ENCODE data around the gene STAC.

The STAC gene

DNA sequence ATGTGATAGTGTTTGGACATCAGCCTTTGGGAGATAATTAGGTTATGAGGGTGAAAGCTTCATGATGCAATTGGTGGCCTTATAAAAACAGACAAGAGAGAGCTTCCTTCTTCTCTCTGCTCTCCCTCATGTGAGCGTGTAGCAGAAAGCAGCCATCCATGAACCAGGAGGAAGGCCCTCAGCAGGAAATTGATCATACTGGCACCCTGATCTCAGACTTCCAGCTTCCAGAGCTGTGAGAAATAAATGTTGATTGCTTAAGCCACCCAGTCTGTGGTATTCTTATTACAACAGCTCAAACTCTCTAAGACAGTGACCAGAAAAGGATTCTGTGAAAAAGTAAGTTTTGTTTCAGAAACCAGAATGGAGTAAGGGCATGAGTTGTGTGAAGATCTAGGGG, 13.3 kb downstream of the STAC start:
- no peaks in the 10 kb centered on the region for H3K36me3 ChIP-seq (replicated peaks; ENCODE audit: insufficient read depth, low read length)
- H3K9me3 ChIP-seq (replicated peaks; ENCODE audit: insufficient read depth, low read length) = no peaks in the 10 kb centered on the region
- no peak overlapping the region for H3K9ac ChIP-seq (ENCODE audit: low read length)
- no peak overlapping the region for H3K27ac ChIP-seq (ENCODE audit: low read length)
- no peaks in the 10 kb centered on the region for H3K79me2 ChIP-seq (ENCODE audit: low read length)
- TF ChIP-seq, protein P1, sequence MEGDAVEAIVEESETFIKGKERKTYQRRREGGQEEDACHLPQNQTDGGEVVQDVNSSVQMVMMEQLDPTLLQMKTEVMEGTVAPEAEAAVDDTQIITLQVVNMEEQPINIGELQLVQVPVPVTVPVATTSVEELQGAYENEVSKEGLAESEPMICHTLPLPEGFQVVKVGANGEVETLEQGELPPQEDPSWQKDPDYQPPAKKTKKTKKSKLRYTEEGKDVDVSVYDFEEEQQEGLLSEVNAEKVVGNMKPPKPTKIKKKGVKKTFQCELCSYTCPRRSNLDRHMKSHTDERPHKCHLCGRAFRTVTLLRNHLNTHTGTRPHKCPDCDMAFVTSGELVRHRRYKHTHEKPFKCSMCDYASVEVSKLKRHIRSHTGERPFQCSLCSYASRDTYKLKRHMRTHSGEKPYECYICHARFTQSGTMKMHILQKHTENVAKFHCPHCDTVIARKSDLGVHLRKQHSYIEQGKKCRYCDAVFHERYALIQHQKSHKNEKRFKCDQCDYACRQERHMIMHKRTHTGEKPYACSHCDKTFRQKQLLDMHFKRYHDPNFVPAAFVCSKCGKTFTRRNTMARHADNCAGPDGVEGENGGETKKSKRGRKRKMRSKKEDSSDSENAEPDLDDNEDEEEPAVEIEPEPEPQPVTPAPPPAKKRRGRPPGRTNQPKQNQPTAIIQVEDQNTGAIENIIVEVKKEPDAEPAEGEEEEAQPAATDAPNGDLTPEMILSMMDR (IDR thresholded peaks at IDR 0.05; ENCODE audit: low read length) = no peak
- TF ChIP-seq EZH2phosphoT487 (IDR thresholded peaks at IDR 0.05; ENCODE audit: low read length) (no peak), EZH2 (optimal IDR thresholded peaks at IDR 0.05; ENCODE audit: low read depth, low read length) (no peak)
- no peaks in the 10 kb centered on the region for H4K20me1 ChIP-seq (ENCODE audit: insufficient read depth, low read length)
- 0 out of 2 replicates have a peak, but pooled peaks cover 4% of the 10 kb centered on the region for H3K4me1 ChIP-seq (ENCODE audit: low read length)
- no peak for DNase-seq
- H3F3A ChIP-seq (ENCODE audit: insufficient read depth, low read length) = no peaks in the 10 kb centered on the region
- no peaks in the 10 kb centered on the region for H3K9me2 ChIP-seq (replicated peaks; ENCODE audit: insufficient read depth, low read length)
- no peak overlapping the region for H3K4me2 ChIP-seq (ENCODE audit: low read depth, low read length)
- no peaks in the 10 kb centered on the region for H3K27me3 ChIP-seq (replicated peaks; ENCODE audit: insufficient read depth, low read length)
- H2AFZ ChIP-seq (ENCODE audit: low read length) = no peak overlapping the region
- H3K4me3 ChIP-seq (ENCODE audit: low read length) = no peak overlapping the region

DNA sequence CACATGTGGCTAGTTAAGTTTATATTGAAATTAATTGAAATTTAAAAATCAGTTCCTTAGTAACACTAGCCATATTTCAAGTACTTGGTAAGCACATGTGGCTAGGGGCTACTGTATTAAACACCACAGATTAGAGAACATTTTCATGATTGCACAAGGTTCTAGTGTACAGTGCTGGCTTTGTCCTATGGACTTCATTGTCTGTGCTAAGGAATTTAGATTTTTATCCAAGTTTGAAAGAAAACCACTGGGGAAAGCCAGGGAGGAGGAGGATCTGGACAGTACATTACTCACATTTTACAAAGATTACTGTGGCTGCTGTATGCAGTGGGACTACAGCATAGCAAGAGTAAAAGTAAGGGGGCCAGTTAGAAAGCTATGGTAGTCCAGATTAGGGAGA, 13.9 kb downstream of the STAC start:
- Histone ChIP-seq H3K27ac (ENCODE audit: low read length) (no peak overlapping the region), H3K27me3 (replicated peaks; ENCODE audit: insufficient read depth, low read length) (no peaks in the 10 kb centered on the region)
- TF ChIP-seq EZH2phosphoT487 (IDR thresholded peaks at IDR 0.05; ENCODE audit: low read length) (no peak), EZH2 (optimal IDR thresholded peaks at IDR 0.05; ENCODE audit: low read depth, low read length) (no peak)
- TF ChIP-seq, protein P1 (IDR thresholded peaks at IDR 0.05; ENCODE audit: low read length) = no peak

DNA sequence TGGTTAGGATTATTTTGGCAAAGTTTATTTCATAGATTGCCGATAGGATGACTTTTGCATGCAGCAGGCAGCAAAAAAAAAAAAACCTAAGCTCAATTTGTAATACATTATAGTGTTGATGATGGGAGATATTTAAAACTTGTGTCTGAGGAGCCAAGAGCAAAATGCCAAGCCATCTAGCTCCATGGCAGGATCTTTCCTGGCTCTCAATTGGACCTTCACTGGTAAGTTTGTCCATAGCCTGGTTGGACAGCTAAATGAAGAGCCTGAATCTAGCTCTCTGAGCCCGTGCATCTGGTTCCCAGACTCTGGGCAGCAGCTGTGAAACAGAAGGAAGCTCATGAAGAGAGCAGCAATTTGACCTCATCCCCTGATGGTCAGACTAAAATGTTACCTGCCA, 17.5 kb downstream of the STAC start:
- Histone ChIP-seq H3K9ac (ENCODE audit: low read length) (no peak overlapping the region), H3F3A (ENCODE audit: insufficient read depth, low read length) (peaks cover 12% of the 10 kb centered on the region), H2AFZ (ENCODE audit: low read length) (no peak overlapping the region), H3K27ac (ENCODE audit: low read length) (no peak overlapping the region), H3K79me2 (ENCODE audit: low read length) (no peaks in the 10 kb centered on the region), H3K9me2 (replicated peaks; ENCODE audit: insufficient read depth, low read length) (no peaks in the 10 kb centered on the region), H3K27me3 (replicated peaks; ENCODE audit: insufficient read depth, low read length) (no peaks in the 10 kb centered on the region), H3K36me3 (replicated peaks; ENCODE audit: insufficient read depth, low read length) (no peaks in the 10 kb centered on the region), H4K20me1 (ENCODE audit: insufficient read depth, low read length) (no peaks in the 10 kb centered on the region), H3K4me2 (ENCODE audit: low read depth, low read length) (no peak overlapping the region), H3K4me1 (ENCODE audit: low read length) (peaks cover 28% of the 10 kb centered on the region), H3K4me3 (ENCODE audit: low read length) (no peak overlapping the region), H3K9me3 (replicated peaks; ENCODE audit: insufficient read depth, low read length) (no peaks in the 10 kb centered on the region)
- no peak for DNase-seq
- no peak for TF ChIP-seq EZH2 (optimal IDR thresholded peaks at IDR 0.05; ENCODE audit: low read depth, low read length)
- TF ChIP-seq, protein P1 (IDR thresholded peaks at IDR 0.05; ENCODE audit: low read length) = no peak
- no peak for TF ChIP-seq EZH2phosphoT487 (IDR thresholded peaks at IDR 0.05; ENCODE audit: low read length)

More for the DNA sequence above, 13.9 kb downstream of the STAC start:
- Histone ChIP-seq H4K20me1 (ENCODE audit: insufficient read depth, low read length) (no peaks in the 10 kb centered on the region), H3K4me3 (ENCODE audit: low read length) (no peak overlapping the region), H3K4me1 (ENCODE audit: low read length) (peaks cover 10% of the 10 kb centered on the region), H3K79me2 (ENCODE audit: low read length) (no peaks in the 10 kb centered on the region), H3K9ac (ENCODE audit: low read length) (no peak overlapping the region), H3K36me3 (replicated peaks; ENCODE audit: insufficient read depth, low read length) (no peaks in the 10 kb centered on the region), H2AFZ (ENCODE audit: low read length) (no peak overlapping the region), H3K9me2 (replicated peaks; ENCODE audit: insufficient read depth, low read length) (no peaks in the 10 kb centered on the region), H3K9me3 (replicated peaks; ENCODE audit: insufficient read depth, low read length) (no peaks in the 10 kb centered on the region), H3F3A (ENCODE audit: insufficient read depth, low read length) (no peaks in the 10 kb centered on the region), H3K4me2 (ENCODE audit: low read depth, low read length) (no peak overlapping the region)
- no peak for DNase-seq
